Vagina (tissue), 2 donors: ENCODE measurements around the gene CEMIP. TPM values are rescaled to one million over a fixed set of nuclear protein-coding genes. Genes with fewer than 3 reads are reported as not detected.

ENCODE experiments used
- DNase-seq, 2 donors: peaks; one replicate each; pipeline ENCODE4 v3.0.0-alpha.2; 2017; ENCODE audit errors: extremely low spot score in 2 of 2
- H3K27ac ChIP-seq: fragments of 200-600 bp; sonication (generic); one replicate; pipeline ENCODE4 v1.5.1; 2019
- H3K27me3 ChIP-seq: fragments of 200-600 bp; sonication (generic); one replicate; pipeline ENCODE4 v1.5.1; 2019
- H3K36me3 ChIP-seq, 2 donors: fragments of 200-600 bp; sonication (generic); one replicate each; pipeline ENCODE4 v1.5.1; 2017 to 2019
- H3K4me1 ChIP-seq: fragments of 200-600 bp; sonication (generic); one replicate; pipeline ENCODE4 v1.5.1; 2019
- H3K4me3 ChIP-seq, 2 donors: fragments of 200-600 bp; sonication (generic); 1 replicate in 1 of 2; 2 replicates in 1 of 2; pipeline ENCODE4 v1.5.1; 2016 to 2019
- H3K9me3 ChIP-seq: fragments of 200-600 bp; sonication (generic); one replicate; pipeline ENCODE4 v1.5.1; 2019
- CTCF ChIP-seq, 3 experiments: fragments of 450-650 bp in 2 of 3; fragments of 200-600 bp in 1 of 3; sonication (generic) in 1 of 3; IDR thresholded peaks; one replicate each; pipeline ENCODE4 v1.5.1; 2017 to 2019; ENCODE audit warnings: antibody characterized with exemption in 3 of 3, mild to moderate bottlenecking in 2 of 3, moderate library complexity in 2 of 3
- POLR2A ChIP-seq, 2 donors: fragments of 450-650 bp; IDR thresholded peaks; one replicate each; pipeline ENCODE4 v1.6.1; 2017; ENCODE audit warnings: antibody characterized with exemption in 2 of 2, mild to moderate bottlenecking in 2 of 2, moderate library complexity in 2 of 2
- POLR2AphosphoS5 ChIP-seq, 2 donors: sonication (generic); formaldehyde crosslinking; IDR thresholded peaks; one replicate each; pipeline ENCODE4 v1.9.0; 2017; ENCODE audit warnings: antibody characterized with exemption in 2 of 2, mild to moderate bottlenecking in 2 of 2, low read depth in 1 of 2; ENCODE audit not compliant: insufficient read depth in 1 of 2
- intact Hi-C: fragments of 100-400 bp; cut with DNase I; formaldehyde crosslinking; loops from one replicate; pipeline ENCODE4 v1.15.1; 2023
- total RNA-seq: library from RNA; depleted of rRNA; stranded (reverse); fragments of >200 nt; gene quantifications from one replicate; pipeline ENCODE4 v1.2.3, GENCODE V29; 2016

Gene CEMIP
- total RNA-seq, 1 donor from 2014 or later: 0.74 TPM

GRCh38 chr15:80732818-80733217, 46.4 kb upstream of the CEMIP start:
- intact Hi-C loops: no loop called here
- H3K36me3 ChIP-seq: no peaks in the 10 kb centered on the region
- no peak overlapping the region for H3K4me3 ChIP-seq
- TF ChIP-seq CTCF (IDR thresholded peaks at IDR 0.05) (no peak), POLR2AphosphoS5 (IDR thresholded peaks at IDR 0.05; ENCODE audit: insufficient read depth in 1 of 2, low read depth in 1 of 2) (no peak), POLR2A (IDR thresholded peaks at IDR 0.05) (no peak)
- no peaks in the 10 kb centered on the region for H3K9me3 ChIP-seq
- H3K4me1 ChIP-seq: peaks cover 9% of the 10 kb centered on the region
- no peak overlapping the region for H3K27ac ChIP-seq
- H3K27me3 ChIP-seq: no peaks in the 10 kb centered on the region
- no peak for DNase-seq

GRCh38 chr15:80733460-80733859, 45.7 kb upstream of the CEMIP start:
- TF ChIP-seq POLR2AphosphoS5 (IDR thresholded peaks at IDR 0.05; ENCODE audit: insufficient read depth in 1 of 2, low read depth in 1 of 2): no peak
- TF ChIP-seq POLR2A (IDR thresholded peaks at IDR 0.05): no peak
- TF ChIP-seq CTCF (IDR thresholded peaks at IDR 0.05): no peak
- Histone ChIP-seq H3K27me3 (no peaks in the 10 kb centered on the region), H3K36me3 (no peaks in the 10 kb centered on the region), H3K4me1 (peaks cover 9% of the 10 kb centered on the region), H3K27ac (no peak overlapping the region), H3K4me3 (no peak overlapping the region), H3K9me3 (no peaks in the 10 kb centered on the region)
- intact Hi-C loops: no loop called here
- no peak for DNase-seq

GRCh38 chr15:80735344-80735743, 43.8 kb upstream of the CEMIP start:
- DNase-seq: no peak
- Histone ChIP-seq H3K36me3 (no peaks in the 10 kb centered on the region), H3K27ac (no peak overlapping the region), H3K27me3 (no peaks in the 10 kb centered on the region), H3K9me3 (no peaks in the 10 kb centered on the region), H3K4me1 (peaks cover 9% of the 10 kb centered on the region), H3K4me3 (no peak overlapping the region)
- intact Hi-C loops: no loop called here
- no peak for TF ChIP-seq CTCF (IDR thresholded peaks at IDR 0.05)
- TF ChIP-seq POLR2A (IDR thresholded peaks at IDR 0.05): no peak
- no peak for TF ChIP-seq POLR2AphosphoS5 (IDR thresholded peaks at IDR 0.05; ENCODE audit: insufficient read depth in 1 of 2, low read depth in 1 of 2)

- no peak for DNase-seq
- no peaks in the 10 kb centered on the region for H3K36me3 ChIP-seq
- no peak overlapping the region for H3K27ac ChIP-seq
- H3K27me3 ChIP-seq: no peaks in the 10 kb centered on the region
- no peak for TF ChIP-seq CTCF (IDR thresholded peaks at IDR 0.05)
- TF ChIP-seq POLR2A (IDR thresholded peaks at IDR 0.05): no peak
- no peak for TF ChIP-seq POLR2AphosphoS5 (IDR thresholded peaks at IDR 0.05; ENCODE audit: insufficient read depth in 1 of 2, low read depth in 1 of 2)
- intact Hi-C loops: no loop called here
- no peak overlapping the region for H3K4me3 ChIP-seq
- H3K4me1 ChIP-seq: peaks cover 9% of the 10 kb centered on the region
- H3K9me3 ChIP-seq: no peaks in the 10 kb centered on the region
Measured at GRCh38 chr15:80736560-80736959, 42.6 kb upstream of the CEMIP start.

GRCh38 chr15:80739919-80740318, 39.3 kb upstream of the CEMIP start:
- Histone ChIP-seq H3K36me3 (no peaks in the 10 kb centered on the region), H3K27ac (no peak overlapping the region), H3K9me3 (no peaks in the 10 kb centered on the region), H3K4me3 (no peak overlapping the region), H3K4me1 (peaks cover 7% of the 10 kb centered on the region), H3K27me3 (no peaks in the 10 kb centered on the region)
- TF ChIP-seq POLR2A (IDR thresholded peaks at IDR 0.05) (no peak), CTCF (IDR thresholded peaks at IDR 0.05) (no peak), POLR2AphosphoS5 (IDR thresholded peaks at IDR 0.05; ENCODE audit: insufficient read depth in 1 of 2, low read depth in 1 of 2) (no peak)
- intact Hi-C loops: no loop called here
- DNase-seq: no peak
